HG03520 (cell line): Measurements from ENCODE around the gene RPL32.
"Not testable (repeated sequence)": the region's sequence is repeated elsewhere in the genome, so short reads cannot be mapped to it uniquely, and the experiment has no call there.

Experiments
- ATAC-seq: cut with Tn5 transposase; IDR thresholded peaks from one replicate; pipeline ENCODE4 v1.9.1; 2021; ENCODE audit warnings: mild to moderate bottlenecking, moderate library complexity; ENCODE audit not compliant: unreplicated experiment

Gene RPL32

GRCh38 chr3:12868039-12869034 lies 27.0 kb upstream of the RPL32 start:
- peak; percentile 44 for ATAC-seq

DNA sequence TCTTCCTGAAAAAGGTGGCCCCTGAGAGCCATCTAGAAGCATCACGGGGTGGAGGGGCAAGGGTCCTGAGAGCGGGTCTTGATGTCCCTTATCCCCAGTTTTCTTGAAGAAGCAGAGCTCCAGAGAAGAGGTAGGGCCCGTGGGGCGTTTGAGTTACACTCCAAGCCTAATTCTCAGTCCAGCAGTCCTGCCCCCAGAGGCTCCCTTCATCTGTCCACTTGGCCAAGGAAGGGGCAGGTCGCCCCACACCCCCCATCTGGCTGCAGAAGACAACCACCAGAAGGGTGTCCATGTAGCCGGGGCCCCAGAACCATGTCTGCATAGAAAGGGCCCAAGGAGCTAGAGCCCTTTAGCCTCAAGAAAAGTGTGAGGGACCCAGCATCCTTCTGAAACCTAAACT lies 25.5 kb upstream of the RPL32 start:
- ATAC-seq, result no peak

DNA sequence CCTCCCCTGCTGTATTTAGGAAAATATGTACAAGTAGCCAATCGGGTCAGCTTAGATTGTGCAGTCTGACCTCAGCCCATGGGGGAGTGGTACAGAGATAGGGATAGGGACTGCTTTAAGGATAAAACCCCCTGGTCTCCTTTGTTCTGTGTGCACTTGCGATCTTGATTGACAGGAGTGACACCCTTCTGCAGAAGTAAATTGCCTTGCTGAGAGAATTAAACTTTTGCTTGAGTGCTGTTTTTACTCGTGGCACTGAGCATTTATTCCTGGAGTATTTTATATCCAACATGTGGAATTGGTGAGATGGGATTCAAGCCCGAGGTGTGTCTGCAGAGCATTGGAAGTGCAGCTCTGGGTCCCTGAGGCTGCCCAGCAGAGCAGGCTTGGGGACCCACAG lies 23.9 kb upstream of the RPL32 start:
- no peak for ATAC-seq

GRCh38 chr3:12862387-12862786 lies 21.0 kb upstream of the RPL32 start:
- no peak for ATAC-seq

- no peak for ATAC-seq
These were observed 20.2 kb upstream of the RPL32 start for GRCh38 chr3:12861611-12862010.

GRCh38 chr3:12859840-12860239 lies 18.5 kb upstream of the RPL32 start:
- ATAC-seq, result no peak

DNA sequence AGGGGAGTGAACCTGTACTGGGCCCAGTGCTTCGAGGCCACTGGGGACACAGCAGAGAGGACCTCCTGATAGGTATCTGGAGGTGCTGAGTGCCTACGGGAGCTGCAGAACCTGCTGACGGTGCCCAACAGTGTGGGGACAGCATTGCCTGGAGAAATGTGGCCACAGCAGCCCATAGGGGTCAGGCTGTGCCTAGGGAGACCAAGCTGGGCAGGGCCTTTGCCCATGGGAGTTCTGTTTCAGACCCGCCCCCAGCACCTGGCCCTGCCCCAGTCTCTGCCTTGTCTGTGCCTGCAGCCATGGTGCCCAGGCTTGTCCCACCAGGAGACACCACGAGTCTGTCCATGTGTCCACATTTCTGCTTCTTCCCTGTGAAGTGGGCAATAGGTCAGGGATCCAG lies 15.3 kb upstream of the RPL32 start:
- ATAC-seq, result no peak

DNA sequence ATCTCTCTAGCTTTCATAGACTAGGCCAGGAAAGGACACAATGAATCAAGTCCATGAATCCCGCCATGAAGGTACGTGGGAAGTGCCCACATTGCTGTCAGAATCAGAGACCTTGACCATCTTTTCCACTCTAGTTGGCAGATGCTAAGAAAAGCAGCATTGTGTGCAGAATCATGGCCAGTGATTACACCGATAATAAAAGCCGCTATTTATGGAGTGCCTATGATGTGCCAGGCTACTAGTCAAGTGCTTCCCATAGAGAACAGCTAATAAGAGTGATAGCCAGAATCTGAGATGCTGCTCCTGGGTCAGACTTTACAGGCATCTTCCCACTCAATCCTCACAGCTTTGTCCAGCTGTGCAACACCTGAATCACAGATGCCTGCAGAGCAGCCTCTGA lies 13.2 kb upstream of the RPL32 start:
- no peak for ATAC-seq

- ATAC-seq, result not testable (repeated sequence)
These were observed 12.5 kb upstream of the RPL32 start for GRCh38 chr3:12853847-12854246.

DNA sequence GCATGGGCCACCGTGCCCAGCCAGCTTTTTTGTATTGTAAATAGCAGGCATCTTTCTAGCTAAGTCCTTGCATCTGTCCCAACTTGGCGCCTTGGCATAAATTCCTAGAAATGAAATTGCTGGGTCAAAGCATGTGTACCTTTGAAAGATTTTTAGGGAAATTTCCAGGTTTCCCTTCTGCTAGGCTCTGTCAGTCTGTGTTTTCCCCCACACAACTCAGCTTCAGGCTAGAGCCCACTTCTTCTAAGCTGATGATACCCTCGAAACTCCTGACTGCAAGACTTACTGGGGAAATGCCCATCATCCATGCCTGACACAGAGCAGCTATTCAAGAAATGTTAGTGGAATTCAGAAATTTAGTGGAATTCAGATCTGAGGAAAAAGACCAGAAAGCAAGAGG lies 10.8 kb upstream of the RPL32 start:
- no peak for ATAC-seq

DNA sequence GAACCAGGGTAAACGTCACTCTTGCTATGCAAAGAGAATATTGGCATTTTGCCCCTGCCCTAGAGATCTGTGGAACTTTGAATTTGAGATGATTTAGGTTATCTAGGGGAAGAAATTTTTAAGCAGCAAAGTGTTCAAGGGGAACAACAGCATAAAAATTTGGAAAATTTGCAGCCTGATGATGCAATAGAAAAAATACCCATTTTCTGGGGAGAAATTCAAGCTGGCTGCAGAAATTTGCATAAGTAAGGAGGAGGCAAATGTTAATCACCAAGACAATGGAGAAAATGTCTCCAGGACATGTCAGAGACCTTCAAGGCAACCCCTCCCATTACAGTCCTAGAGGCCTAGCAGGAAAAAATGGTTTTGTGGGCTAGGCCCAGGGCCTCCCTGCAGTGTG lies 4.4 kb upstream of the RPL32 start:
- no peak for ATAC-seq

- ATAC-seq, result no peak
These were observed 1.1 kb upstream of the RPL32 start for GRCh38 chr3:12842469-12842868.

GRCh38 chr3:12841970-12842328 lies 584 bp upstream of the RPL32 start:
- ATAC-seq, result no peak

DNA sequence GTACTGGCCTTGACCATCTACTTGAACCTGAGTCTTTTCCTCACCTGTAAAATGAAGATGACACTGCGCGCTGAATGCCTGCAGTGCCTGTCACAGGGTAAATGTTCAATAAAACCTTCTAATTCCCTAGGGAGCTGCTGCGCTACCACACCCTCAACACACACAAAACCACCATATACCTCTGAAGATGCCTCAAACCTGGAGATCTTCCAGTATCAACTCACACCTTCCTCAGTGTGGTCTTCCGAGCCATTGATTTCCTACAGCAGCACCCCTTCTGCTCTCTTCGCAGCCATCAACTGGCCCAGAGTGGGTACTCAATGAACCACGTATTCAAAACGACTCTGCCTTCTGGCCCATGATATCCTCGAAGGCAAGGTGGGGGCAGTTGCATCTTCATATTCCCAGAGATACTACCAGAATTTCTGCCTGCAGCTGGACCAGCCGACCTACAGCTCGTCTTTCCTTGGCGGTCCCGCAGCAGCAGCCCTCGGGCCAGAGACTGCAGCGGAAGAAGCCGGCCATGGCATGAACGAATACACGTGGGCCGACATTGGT lies 695 bp downstream of the RPL32 start:
- ATAC-seq, result peak; percentile 24

DNA sequence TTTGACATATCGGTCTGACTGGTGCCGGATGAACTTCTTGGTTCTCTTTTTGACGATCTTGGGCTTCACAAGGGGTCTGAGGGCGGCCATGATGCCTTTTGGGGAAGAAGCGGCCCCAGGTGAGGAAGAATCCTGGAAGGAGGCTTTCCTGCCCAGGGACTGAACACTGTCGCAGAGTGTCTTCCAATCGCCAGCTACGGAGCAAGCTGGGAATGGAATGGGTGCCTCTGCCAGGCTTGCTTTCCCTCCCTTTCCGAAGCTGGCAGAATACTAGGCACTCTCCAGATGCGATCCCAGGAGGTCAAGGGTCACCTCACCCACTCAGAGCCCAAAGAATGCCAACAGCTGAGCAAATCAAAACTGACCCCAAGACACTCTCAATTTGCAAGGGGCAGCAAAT lies 1.2 kb downstream of the RPL32 start:
- not testable (repeated sequence) for ATAC-seq

- ATAC-seq, result no peak
These were observed 2.0 kb downstream of the RPL32 start for GRCh38 chr3:12839156-12839946.

GRCh38 chr3:12838179-12838965 lies 3.0 kb downstream of the RPL32 start:
- no peak for ATAC-seq

- ATAC-seq, result no peak
These were observed 3.9 kb downstream of the RPL32 start for GRCh38 chr3:12837295-12837986.

DNA sequence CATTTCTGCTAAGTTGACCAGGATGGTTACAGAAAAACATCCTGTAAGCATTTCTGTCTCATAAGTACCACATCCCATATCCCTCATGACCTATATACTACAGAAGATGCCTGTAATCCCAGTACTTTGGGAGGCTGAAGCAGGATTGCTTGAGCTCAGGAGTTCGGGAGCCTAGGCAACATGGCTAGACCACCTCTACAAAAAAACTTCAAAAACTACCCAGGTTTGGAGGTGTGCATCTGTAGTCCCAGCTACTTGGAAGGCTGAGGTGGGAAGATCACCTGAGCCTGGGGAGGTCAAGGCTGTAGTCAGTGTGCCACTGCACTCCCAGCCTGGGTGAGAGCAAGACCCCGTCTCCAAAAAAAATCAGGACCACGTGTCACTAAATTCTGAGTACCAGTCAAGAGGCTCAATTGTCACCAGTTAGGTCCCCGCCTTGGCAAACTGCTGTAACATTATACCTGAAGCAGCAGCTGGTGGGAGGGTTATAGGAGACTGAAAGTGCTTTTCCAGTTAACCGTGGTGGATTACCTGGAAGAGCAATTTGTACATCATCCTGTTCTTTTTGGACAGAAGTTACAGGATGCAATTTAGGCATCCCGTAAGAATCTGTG lies 6.2 kb downstream of the RPL32 start:
- ATAC-seq, result no peak
